Stimulated activated CD8-positive, alpha-beta memory T cell treated with anti-CD3 and anti-CD28 coated beads, Interleukin-4, amount 100 ng/mL, for 1 hour (primary cell): ENCODE results near the gene FBXL5.

Experiments used
- DNase-seq, 2 donors: peaks; one replicate each; pipeline ENCODE4 v3.0.0-alpha.2; 2020; ENCODE audit warnings: low read depth in 2 of 2, low spot score in 1 of 2

Gene FBXL5

GRCh38 chr4:15563871-15564270 lies 91.3 kb downstream of the FBXL5 start:
- DNase-seq, result no peak

GRCh38 chr4:15562623-15563022 lies 92.5 kb downstream of the FBXL5 start:
- DNase-seq, result no peak

GRCh38 chr4:15562114-15562513 lies 93.0 kb downstream of the FBXL5 start:
- no peak for DNase-seq

GRCh38 chr4:15558561-15558960 lies 96.6 kb downstream of the FBXL5 start:
- no peak for DNase-seq

- no peak for DNase-seq
These were observed 97.2 kb downstream of the FBXL5 start for GRCh38 chr4:15557786-15558550.

GRCh38 chr4:15556511-15557092 lies 98.6 kb downstream of the FBXL5 start:
- no peak for DNase-seq
